ENCODE results near the gene SYTL3.

DNA sequence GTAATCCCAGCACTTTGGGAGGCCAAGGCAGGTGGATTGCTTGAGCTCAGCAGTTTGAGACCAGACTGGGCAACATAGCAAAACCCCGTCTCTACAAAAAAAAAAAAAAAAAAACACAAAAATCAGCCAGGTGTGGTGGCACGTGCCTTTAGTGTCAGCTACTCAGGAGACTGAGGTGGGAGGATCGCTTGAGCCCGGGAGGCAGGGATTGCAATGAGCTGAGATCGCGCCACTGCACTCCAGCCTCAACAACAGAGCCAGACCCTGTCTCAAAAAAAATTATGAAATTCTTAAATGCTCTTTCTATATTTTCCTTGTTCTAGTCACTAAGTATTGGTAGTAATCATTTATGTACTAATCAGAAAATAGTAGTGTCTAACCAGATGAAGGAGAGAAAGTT, 30.6 kb downstream of the SYTL3 start:
- TF ChIP-seq POLR2A (IDR thresholded peaks at IDR 0.05) (no peak), POLR2AphosphoS5 (IDR thresholded peaks at IDR 0.05) (no peak), EP300 (IDR thresholded peaks at IDR 0.05) (no peak)
- TF ChIP-seq, protein P1, sequence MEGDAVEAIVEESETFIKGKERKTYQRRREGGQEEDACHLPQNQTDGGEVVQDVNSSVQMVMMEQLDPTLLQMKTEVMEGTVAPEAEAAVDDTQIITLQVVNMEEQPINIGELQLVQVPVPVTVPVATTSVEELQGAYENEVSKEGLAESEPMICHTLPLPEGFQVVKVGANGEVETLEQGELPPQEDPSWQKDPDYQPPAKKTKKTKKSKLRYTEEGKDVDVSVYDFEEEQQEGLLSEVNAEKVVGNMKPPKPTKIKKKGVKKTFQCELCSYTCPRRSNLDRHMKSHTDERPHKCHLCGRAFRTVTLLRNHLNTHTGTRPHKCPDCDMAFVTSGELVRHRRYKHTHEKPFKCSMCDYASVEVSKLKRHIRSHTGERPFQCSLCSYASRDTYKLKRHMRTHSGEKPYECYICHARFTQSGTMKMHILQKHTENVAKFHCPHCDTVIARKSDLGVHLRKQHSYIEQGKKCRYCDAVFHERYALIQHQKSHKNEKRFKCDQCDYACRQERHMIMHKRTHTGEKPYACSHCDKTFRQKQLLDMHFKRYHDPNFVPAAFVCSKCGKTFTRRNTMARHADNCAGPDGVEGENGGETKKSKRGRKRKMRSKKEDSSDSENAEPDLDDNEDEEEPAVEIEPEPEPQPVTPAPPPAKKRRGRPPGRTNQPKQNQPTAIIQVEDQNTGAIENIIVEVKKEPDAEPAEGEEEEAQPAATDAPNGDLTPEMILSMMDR (IDR thresholded peaks at IDR 0.05), result no peak

Measured in suprapubic skin (tissue), 4 donors.